GM20000 (cell line): ENCODE measurements around the gene SEC23IP.
A peak's percentile ranks its signal among the peaks of the same experiment; 100 is the strongest.
"Not testable (repeated sequence)": the region's sequence is repeated elsewhere in the genome, so short reads cannot be mapped to it uniquely, and the experiment has no call there.

Source experiments
- DNase-seq: peaks from one replicate; pipeline ENCODE4 v3.0.0; 2012; ENCODE audit warnings: low spot score
- TF ChIP-seq, protein P1 (sequence below): IDR thresholded peaks from 2 replicates; pipeline ENCODE4 v1.5.1; 2012; ENCODE audit warnings: mild to moderate bottlenecking, control low read depth; ENCODE audit errors: extremely low read depth, missing control alignments

SEC23IP gene

DNA sequence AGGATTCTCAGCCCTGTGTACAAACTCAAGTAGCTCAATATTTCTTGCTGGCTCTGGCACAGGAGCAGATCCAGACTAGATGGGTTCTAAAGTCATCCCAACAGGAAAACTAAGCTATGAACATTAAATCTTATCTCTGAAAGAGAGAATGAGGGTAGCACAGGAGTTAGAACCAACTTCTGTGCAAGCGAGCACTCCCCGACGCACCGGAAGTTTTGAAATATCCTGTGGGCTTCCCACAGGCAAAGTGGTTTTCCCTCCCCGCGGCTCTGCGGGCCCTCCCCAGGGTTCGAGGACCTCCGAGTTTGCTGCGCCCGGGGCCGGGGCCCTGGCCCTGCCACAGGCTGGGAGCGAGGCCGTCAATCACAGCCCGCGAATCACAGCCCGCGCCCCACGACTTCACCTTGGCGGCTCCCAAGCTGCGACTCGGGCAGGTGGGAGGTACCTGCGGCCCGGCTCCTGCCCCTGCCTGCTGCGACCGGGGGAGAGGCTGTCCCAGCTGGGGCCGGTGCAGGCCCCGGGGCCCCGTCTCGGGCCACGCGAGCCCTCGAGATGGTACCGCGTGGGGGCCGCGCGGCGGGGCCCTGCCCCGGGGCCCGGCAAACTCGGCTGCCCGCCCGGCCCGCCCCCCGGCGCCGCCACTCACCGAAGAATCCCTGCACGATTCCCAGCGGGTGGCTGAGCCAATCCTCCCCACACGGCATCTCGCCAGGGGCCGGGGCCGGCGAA, 20.5 kb upstream of the SEC23IP start:
- TF ChIP-seq, protein P1, sequence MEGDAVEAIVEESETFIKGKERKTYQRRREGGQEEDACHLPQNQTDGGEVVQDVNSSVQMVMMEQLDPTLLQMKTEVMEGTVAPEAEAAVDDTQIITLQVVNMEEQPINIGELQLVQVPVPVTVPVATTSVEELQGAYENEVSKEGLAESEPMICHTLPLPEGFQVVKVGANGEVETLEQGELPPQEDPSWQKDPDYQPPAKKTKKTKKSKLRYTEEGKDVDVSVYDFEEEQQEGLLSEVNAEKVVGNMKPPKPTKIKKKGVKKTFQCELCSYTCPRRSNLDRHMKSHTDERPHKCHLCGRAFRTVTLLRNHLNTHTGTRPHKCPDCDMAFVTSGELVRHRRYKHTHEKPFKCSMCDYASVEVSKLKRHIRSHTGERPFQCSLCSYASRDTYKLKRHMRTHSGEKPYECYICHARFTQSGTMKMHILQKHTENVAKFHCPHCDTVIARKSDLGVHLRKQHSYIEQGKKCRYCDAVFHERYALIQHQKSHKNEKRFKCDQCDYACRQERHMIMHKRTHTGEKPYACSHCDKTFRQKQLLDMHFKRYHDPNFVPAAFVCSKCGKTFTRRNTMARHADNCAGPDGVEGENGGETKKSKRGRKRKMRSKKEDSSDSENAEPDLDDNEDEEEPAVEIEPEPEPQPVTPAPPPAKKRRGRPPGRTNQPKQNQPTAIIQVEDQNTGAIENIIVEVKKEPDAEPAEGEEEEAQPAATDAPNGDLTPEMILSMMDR = no peak
- DNase-seq = peak; percentile 63

DNA sequence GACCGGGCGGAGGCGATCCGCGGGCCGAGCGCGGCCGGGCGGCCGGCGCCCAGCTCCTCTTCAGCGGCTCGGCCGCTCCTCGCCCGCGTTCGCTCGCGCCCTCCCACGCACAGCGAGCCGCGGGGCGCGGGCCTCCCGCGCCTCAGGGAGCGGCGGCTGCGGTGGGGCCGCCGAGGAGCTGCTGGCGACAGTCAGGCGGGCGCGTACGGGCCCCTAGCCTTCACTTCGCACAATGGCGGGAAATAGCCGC, 20.0 kb upstream of the SEC23IP start, which contains the start of gene MCMBP:
TSS of gene MCMBP (minus strand) at position 234 of the 250 bp plus-strand sequence. CDS start 259 bp downstream, outside the sequence.
- DNase-seq = no peak
- TF ChIP-seq, protein P1 = no peak

DNA sequence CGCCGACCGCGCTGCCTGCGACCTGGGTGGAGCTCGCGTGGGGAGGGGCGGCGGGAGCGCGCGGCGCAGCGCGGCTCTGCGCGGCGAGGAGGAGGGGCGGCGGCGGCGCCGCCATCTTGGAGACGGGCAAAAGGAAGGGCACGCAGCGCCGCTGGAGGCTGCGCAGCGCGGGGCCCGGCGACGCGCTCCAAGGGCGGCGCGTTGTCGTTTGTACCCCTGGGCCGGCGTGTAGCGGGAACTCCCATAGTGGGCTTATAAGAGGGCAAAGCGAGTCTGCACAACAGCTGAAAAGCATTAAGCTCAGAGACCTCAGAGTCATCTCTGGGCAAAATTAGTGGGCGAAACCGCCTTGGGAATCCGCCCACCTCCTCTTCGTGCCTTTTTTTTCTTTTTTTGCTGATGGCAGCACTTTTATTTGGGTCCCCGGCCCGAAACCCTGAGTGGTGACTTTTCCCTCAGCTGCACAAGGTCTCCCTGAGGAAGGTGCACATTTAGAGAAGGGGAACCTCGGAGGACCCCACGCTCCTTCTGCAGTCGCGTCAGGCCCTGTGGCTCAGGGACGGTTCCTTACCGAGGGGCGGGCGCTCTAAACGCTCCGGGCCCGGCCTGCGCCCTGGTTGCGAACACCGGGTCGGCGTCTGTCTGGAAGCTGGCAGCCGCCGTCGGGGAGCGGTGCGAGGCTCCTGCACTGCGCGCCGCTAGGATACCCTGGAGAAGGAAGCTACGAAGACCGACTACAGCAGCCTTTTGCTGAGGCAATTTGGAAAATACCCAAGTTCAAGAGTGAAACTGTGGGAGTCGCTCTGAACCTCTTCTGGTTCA, 19.5 kb upstream of the SEC23IP start:
- TF ChIP-seq, protein P1 = no peak
- DNase-seq = peak; percentile 95

DNA sequence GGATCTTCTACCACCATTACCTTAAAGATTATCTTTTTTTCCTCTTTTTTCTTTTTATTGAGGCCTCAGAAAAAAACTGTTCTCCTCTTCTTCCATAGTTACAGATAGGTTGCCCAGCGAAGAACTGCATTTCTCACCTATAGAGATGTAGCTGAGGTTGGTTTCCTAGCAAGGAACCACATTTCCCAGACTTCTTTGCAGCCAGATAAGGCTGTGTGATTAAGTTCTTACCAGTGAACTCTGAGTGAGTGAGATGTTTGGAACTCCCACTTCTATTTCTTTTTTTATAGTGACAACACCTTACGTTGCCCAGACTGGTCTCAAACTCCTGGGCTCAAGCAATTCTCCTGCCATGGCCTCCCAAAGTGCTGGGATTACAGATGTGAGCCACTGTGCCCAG, 14.0 kb upstream of the SEC23IP start:
- no peak for DNase-seq
- TF ChIP-seq, protein P1 = no peak

DNA sequence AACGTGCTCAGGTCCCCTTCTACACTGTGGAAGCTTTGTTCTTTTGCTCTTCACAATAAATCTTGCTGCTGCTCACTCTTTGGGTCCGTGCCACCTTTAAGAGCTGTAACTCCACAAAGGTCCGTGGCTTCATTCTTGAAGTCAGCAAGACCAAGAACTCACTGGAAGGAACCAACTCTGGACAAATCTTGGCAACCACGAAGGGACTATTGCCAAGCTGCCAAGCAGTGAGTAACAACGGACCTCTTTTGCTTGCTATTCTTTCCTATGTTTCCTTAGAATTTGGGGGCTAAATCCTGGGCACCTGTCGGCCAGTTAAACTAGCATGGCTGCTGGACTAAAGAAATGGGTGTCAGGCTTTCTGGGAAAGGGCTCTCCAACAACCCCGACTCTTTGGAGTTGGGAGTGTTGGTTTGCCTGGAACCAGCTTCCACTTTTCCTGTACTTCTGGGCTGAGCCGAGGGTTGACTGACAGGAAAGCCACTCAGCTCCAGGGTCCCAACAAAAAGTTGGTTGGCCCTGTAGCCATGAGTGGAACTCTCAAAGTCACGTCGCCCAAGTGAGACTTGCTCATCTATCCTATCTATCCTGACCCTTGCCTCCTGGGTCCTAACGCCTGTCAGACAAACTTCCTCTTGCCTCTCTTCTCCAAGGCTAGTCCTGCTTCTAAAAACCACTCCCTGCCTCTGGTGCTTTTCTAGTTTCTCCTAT, 8.5 kb upstream of the SEC23IP start:
- not testable (repeated sequence) for DNase-seq

DNA sequence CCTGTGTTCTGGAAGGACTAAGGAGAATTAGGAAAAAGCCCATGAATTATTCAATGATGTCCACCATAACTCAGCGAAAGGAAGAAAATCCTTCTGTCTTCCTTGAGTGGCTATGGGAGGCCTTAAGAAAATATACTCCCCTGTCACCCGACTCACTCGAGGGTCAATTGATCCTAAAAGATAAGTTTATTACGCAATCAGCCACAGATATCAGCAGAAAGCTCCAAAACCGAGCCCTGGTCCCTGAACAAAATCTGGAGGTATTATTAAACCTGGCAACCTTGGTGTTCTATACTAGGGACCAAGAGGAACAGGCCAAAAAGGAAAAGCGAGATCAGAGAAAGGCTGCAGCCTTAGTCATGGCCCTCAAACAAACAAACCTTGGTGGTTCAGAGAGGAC, 6.5 kb upstream of the SEC23IP start:
- DNase-seq = not testable (repeated sequence)

DNA sequence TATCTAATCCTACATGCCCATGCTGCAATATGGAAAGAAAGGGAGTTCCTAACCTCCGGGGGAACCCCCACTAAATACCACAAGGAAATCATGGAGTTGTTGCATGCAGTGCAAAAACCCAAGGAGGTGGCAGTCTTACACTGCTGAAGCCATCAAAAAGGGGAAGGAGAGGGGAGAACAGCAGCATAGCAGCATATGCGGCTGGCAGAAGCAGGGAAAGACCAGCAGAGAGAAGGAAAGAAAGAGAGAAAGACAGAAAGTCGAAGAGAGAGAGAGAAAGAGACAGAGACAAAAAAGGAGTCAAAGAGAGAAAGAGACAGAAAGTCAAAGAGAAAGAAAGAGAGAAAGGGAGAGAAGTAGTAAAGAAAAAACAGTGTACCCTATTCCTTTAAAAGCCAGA, 3.8 kb upstream of the SEC23IP start:
- DNase-seq = not testable (repeated sequence)

DNA sequence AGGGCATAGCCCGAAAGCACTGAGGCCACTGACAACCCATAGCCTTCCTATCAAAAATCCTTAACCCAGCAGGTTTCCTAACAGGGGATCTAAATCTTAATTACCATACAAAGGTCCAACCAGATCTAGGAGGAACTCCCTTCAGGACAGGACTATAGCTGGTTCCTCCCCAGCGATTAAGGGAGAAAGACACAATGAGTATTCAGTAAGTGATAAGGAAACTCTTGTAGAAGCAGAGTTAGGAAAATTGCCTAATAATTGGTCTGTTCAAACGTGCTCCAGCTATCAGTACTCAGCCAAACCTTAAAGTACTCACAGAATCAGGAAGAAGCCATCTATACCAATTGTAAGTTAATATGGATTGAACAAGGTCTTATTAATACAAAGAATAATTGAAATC, 3.3 kb upstream of the SEC23IP start:
- not testable (repeated sequence) for DNase-seq

DNA sequence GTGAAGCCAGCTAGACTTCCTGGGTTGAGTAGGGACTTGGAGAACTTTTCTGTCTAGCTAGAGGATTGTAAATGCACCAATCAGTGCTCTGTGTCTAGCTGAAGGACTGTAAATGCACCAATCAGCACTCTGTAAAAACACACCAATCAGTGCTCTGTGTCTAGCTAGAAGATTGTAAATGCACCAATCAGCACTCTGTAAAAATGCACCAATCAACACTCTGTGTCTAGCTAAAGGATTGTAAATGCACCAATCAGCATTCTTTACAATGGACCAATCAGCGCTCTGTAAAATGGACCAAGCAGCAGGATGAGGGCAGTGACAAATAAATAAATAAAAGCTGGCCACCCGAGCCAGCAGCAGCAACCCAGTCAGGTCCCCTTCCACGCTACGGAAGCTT, 2.2 kb upstream of the SEC23IP start:
- not testable (repeated sequence) for DNase-seq

DNA sequence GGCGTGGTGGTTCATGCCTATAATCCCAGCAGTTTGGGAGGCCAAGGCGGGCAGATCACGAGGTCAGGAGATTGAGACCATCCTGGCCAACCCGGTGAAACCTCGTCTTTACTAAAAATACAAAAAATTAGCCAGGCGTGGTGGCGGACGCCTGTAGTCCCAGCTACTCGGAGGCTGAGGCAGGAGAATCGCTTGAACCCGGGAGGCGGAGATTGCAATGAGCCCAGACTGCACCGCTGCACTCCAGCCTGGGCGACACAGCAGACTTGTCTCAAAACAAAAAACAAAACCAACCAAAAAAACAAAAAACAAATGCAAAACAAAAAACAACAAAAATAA, 712 bp upstream of the SEC23IP start:
- DNase-seq = not testable (repeated sequence)
